Panc1 (cell line): ENCODE measurements around the gene RASSF9. TPM values are rescaled to one million over a fixed set of nuclear protein-coding genes. Genes with fewer than 3 reads are reported as not detected.

Source experiments
- ATAC-seq: fragments of 200-7000 bp; cut with Tn5 transposase; 2 replicates; pipeline ENCODE4 v1.9.1; 2020; ENCODE audit warnings: mild to moderate bottlenecking, moderate library complexity
- BruUV-seq: library from RNA; stranded (reverse); fragments of 400-500 nt; replicated peaks from 2 replicates; lab custom pipeline; 2021; lab: Mats Ljungman, UMichigan
- CTCF ChIA-PET: fragments of 300-600 bp; sonication (Branson Sonifier 250); formaldehyde crosslinking; loops from one replicate; lab custom pipeline; 2022; ENCODE audit warnings: antibody characterized with exemption; lab: Charles Lee
- POLR2A ChIA-PET: fragments of 300-600 bp; sonication (Branson Sonifier 250); formaldehyde crosslinking; loops from one replicate; lab custom pipeline; 2022; ENCODE audit warnings: antibody characterized with exemption; lab: Charles Lee
- DNase-seq: peaks from one replicate; pipeline ENCODE4 v3.0.0-alpha.2; 2010; ENCODE audit warnings: low read depth, low spot score
- H3K27ac ChIP-seq: 2 replicates; pipeline ENCODE4 v1.5.1; 2011; ENCODE audit warnings: mild to moderate bottlenecking, low read length, inconsistent platforms
- H3K27me3 ChIP-seq: fragments of 200-500 bp; sonication (Bioruptor generic); 2 replicates; pipeline ENCODE4 v1.6.0; 2014; ENCODE audit warnings: low read length, inconsistent platforms; ENCODE audit not compliant: control insufficient read depth, insufficient read depth
- H3K36me3 ChIP-seq: fragments of 200-500 bp; sonication (Bioruptor generic); 2 replicates; pipeline ENCODE4 v1.5.1; 2014; ENCODE audit warnings: inconsistent platforms, mild to moderate bottlenecking, low read length, moderate library complexity; ENCODE audit not compliant: control insufficient read depth, insufficient read depth
- H3K4me1 ChIP-seq: 2 replicates; pipeline ENCODE4 v1.5.1; 2011; ENCODE audit warnings: inconsistent platforms, mild to moderate bottlenecking, low read length, moderate library complexity; ENCODE audit not compliant: control insufficient read depth, insufficient read depth
- H3K4me3 ChIP-seq, 2 experiments: 2 replicates each; pipeline ENCODE4 v1.5.1; 2011 to 2012; ENCODE audit warnings: low read depth in 2 of 2, low read length in 2 of 2, mild to moderate bottlenecking in 2 of 2, inconsistent platforms in 1 of 2, moderate library complexity in 1 of 2
- H3K9me3 ChIP-seq: fragments of 200-500 bp; sonication (Bioruptor generic); 2 replicates; pipeline ENCODE4 v1.5.1; 2014; ENCODE audit warnings: low read depth, mild to moderate bottlenecking, inconsistent platforms, low read length, moderate library complexity; ENCODE audit not compliant: control insufficient read depth, insufficient read depth
- POLR2AphosphoS5 ChIP-seq: IDR thresholded peaks from 2 replicates; pipeline ENCODE4 v1.6.1; 2012; ENCODE audit warnings: mild to moderate bottlenecking, low read depth, low read length, moderate library complexity
- SIN3A ChIP-seq: IDR thresholded peaks from 2 replicates; pipeline ENCODE4 v1.6.1; 2012; ENCODE audit warnings: low read depth, mild to moderate bottlenecking, low read length, moderate library complexity, borderline replicate concordance; ENCODE audit not compliant: insufficient read depth
- TCF7L2 ChIP-seq: IDR thresholded peaks from 2 replicates; pipeline ENCODE4 v1.6.1; 2011; ENCODE audit warnings: mild to moderate bottlenecking, low read depth, low read length, inconsistent platforms
- in situ Hi-C: cut with HindIII; loops from 2 replicates; pipeline ENCODE4 v1.10.0; 2016; ENCODE audit warnings: low sequenced_read_pairs, low pct_unique_long_range_greater_than_20kb
- intact Hi-C: fragments of 100-400 bp; cut with micrococcal nuclease; formaldehyde crosslinking; loops from one replicate; pipeline ENCODE4 v1.10.0; 2022; ENCODE audit not compliant: unreplicated experiment
- total RNA-seq: library from RNA; stranded (reverse); gene quantifications from one replicate; pipeline ENCODE4 v1.2.1, GENCODE V29; 2021; ENCODE audit not compliant: unreplicated experiment
- TF ChIP-seq, protein P1 (sequence below): fragments of 450-650 bp; IDR thresholded peaks from 2 replicates; pipeline ENCODE4 v1.5.1; 2017; ENCODE audit warnings: mild to moderate bottlenecking
- TF ChIP-seq, protein P2 (sequence below), 2 experiments: IDR thresholded peaks; 2 replicates each; pipeline ENCODE4 v1.6.1; 2011 to 2012; ENCODE audit warnings: low read depth in 2 of 2, control low read depth in 1 of 2, low read length in 1 of 2, mild to moderate bottlenecking in 1 of 2, moderate library complexity in 1 of 2; ENCODE audit not compliant: insufficient read depth in 1 of 2

Gene RASSF9
- total RNA-seq, 1 experiment from 2014 or later = 0.33 TPM

- H3K4me1 ChIP-seq = no peaks in the 10 kb centered on the region
- H3K36me3 ChIP-seq = no peaks in the 10 kb centered on the region
- H3K4me3 ChIP-seq = no peak overlapping the region
- ChIA-PET CTCF (no interaction called here), POLR2A (no interaction called here)
- no peak for DNase-seq
- in situ Hi-C loops = no loop called here
- no TSS peak for BruUV-seq
- no peaks in the 10 kb centered on the region for H3K9me3 ChIP-seq
- intact Hi-C loops = no loop called here
- H3K27me3 ChIP-seq = no peaks in the 10 kb centered on the region
- TF ChIP-seq, protein P1, sequence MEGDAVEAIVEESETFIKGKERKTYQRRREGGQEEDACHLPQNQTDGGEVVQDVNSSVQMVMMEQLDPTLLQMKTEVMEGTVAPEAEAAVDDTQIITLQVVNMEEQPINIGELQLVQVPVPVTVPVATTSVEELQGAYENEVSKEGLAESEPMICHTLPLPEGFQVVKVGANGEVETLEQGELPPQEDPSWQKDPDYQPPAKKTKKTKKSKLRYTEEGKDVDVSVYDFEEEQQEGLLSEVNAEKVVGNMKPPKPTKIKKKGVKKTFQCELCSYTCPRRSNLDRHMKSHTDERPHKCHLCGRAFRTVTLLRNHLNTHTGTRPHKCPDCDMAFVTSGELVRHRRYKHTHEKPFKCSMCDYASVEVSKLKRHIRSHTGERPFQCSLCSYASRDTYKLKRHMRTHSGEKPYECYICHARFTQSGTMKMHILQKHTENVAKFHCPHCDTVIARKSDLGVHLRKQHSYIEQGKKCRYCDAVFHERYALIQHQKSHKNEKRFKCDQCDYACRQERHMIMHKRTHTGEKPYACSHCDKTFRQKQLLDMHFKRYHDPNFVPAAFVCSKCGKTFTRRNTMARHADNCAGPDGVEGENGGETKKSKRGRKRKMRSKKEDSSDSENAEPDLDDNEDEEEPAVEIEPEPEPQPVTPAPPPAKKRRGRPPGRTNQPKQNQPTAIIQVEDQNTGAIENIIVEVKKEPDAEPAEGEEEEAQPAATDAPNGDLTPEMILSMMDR = no peak
- TF ChIP-seq TCF7L2 (no peak), POLR2AphosphoS5 (no peak), SIN3A (no peak)
- TF ChIP-seq, protein P2, sequence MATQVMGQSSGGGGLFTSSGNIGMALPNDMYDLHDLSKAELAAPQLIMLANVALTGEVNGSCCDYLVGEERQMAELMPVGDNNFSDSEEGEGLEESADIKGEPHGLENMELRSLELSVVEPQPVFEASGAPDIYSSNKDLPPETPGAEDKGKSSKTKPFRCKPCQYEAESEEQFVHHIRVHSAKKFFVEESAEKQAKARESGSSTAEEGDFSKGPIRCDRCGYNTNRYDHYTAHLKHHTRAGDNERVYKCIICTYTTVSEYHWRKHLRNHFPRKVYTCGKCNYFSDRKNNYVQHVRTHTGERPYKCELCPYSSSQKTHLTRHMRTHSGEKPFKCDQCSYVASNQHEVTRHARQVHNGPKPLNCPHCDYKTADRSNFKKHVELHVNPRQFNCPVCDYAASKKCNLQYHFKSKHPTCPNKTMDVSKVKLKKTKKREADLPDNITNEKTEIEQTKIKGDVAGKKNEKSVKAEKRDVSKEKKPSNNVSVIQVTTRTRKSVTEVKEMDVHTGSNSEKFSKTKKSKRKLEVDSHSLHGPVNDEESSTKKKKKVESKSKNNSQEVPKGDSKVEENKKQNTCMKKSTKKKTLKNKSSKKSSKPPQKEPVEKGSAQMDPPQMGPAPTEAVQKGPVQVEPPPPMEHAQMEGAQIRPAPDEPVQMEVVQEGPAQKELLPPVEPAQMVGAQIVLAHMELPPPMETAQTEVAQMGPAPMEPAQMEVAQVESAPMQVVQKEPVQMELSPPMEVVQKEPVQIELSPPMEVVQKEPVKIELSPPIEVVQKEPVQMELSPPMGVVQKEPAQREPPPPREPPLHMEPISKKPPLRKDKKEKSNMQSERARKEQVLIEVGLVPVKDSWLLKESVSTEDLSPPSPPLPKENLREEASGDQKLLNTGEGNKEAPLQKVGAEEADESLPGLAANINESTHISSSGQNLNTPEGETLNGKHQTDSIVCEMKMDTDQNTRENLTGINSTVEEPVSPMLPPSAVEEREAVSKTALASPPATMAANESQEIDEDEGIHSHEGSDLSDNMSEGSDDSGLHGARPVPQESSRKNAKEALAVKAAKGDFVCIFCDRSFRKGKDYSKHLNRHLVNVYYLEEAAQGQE (IDR thresholded peaks at IDR 0.05; ENCODE audit: insufficient read depth in 1 of 2, low read depth in 2 of 2, low read length in 1 of 2) = no peak
- H3K27ac ChIP-seq = no peak overlapping the region
- ATAC-seq = no peak
These were observed 52.0 kb downstream of the RASSF9 start for GRCh38 chr12:85784096-85784720.

GRCh38 chr12:85782711-85783110, 53.5 kb downstream of the RASSF9 start:
- in situ Hi-C loops (no loop called here), intact Hi-C loops (no loop called here)
- TF ChIP-seq, protein P1 = no peak
- no peak for TF ChIP-seq TCF7L2
- no peak for TF ChIP-seq POLR2AphosphoS5
- no peak for TF ChIP-seq SIN3A
- TF ChIP-seq, protein P2 (IDR thresholded peaks at IDR 0.05; ENCODE audit: insufficient read depth in 1 of 2, low read depth in 2 of 2, low read length in 1 of 2) = no peak
- CTCF ChIA-PET = no interaction called here
- no TSS peak for BruUV-seq
- Histone ChIP-seq H3K9me3 (no peaks in the 10 kb centered on the region), H3K27me3 (no peaks in the 10 kb centered on the region), H3K4me3 (no peak overlapping the region), H3K36me3 (no peaks in the 10 kb centered on the region), H3K27ac (no peak overlapping the region), H3K4me1 (no peaks in the 10 kb centered on the region)
- DNase-seq (no peak), ATAC-seq (no peak)
- POLR2A ChIA-PET = no interaction called here
